Stimulated activated CD4-positive, alpha-beta T cell treated with anti-CD3 and anti-CD28 coated beads, TNF-alpha, amount 100 ng/mL, for 24 hours (primary cell): Measurements from ENCODE around the gene HDAC4.

ENCODE experiments used
- DNase-seq, 3 experiments: peaks; one replicate each; pipeline ENCODE4 v3.0.0-alpha.2; 2020; ENCODE audit warnings: low read depth in 3 of 3

The HDAC4 gene

DNA sequence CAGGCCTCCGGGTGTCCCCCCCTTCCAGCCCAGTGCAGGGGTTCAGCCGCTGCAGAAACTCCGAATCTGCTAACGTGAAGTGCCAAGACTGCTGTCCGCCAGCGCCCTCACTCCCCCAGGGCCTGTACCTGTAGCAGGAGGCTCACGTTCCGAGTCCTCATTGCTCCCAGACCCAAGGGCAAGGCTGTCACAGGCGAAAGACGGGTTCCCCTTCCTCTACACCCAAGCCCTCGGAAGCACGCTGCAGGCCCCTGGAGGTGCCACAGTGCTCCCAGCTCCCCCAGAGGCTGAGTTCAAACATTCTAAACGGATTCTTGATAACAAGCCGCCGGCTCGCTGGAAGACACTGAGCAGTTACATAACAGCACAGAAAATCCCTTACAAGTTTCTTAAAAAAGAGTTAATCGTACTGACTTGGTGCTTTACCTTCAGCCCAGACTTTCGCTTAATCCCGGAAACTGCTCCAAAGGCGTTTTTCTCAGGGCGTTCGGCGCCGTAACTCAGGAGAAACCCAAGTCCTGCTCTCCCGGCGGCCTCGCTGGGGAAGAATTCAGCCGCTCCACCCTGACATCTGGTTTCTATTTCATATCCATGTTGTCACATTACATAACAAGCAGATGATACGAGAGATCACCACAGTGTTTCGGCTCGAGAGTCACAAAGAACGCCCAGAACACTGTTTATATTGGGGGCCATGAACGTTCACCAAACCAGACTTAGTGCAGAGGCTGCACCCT, 92.0 kb downstream of the HDAC4 start:
- no peak for DNase-seq

DNA sequence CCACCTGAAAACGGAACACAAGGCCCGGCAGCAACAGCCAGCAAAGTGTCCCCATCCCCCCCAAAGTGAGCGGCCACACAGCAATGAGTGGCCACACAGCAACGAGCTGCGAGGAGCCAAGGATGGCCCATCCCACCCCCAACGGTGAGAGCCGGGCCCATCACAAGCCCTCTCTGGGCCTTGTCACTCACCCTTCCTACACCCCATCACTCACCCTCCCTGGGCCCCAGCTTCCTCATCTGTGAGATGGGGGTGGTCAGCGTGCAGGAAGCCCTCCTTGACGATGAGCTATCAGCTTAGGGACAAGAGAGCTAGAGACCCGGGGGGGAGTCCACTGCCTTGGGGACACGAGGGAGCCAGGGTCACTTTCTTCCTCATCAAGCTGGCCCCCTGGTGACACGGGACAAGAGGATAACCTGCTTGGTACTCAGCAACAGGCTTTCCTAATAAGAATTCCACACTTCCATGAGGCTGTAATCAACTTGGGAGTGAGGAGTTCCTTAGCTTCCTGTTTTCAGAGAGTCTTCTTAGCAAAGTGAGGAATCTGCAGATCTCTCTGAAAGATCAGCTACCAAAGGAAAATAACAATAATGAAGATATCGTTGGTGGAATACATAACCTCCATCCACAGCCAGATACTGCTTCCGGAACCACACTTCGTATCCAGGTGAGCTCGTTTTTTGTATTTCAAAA, 92.8 kb downstream of the HDAC4 start:
- DNase-seq, result no peak

DNA sequence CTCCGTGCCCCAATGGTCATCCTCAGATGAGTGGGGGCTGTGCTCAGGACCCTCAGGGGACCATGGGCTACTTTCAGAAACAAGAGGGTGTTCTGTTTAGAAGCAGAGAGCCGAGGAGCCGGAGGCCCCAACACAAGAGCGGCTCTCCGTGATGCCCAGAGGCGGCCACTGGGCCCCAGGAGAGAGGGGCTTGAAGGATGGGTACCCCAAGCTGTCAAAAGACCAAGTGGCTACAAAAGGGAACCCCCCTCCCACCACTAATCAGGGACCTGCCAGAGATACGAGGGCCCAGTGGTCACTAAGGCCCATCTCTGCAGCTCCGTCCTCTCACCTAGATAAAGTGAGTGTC, 93.6 kb downstream of the HDAC4 start:
- DNase-seq, result no peak

DNA sequence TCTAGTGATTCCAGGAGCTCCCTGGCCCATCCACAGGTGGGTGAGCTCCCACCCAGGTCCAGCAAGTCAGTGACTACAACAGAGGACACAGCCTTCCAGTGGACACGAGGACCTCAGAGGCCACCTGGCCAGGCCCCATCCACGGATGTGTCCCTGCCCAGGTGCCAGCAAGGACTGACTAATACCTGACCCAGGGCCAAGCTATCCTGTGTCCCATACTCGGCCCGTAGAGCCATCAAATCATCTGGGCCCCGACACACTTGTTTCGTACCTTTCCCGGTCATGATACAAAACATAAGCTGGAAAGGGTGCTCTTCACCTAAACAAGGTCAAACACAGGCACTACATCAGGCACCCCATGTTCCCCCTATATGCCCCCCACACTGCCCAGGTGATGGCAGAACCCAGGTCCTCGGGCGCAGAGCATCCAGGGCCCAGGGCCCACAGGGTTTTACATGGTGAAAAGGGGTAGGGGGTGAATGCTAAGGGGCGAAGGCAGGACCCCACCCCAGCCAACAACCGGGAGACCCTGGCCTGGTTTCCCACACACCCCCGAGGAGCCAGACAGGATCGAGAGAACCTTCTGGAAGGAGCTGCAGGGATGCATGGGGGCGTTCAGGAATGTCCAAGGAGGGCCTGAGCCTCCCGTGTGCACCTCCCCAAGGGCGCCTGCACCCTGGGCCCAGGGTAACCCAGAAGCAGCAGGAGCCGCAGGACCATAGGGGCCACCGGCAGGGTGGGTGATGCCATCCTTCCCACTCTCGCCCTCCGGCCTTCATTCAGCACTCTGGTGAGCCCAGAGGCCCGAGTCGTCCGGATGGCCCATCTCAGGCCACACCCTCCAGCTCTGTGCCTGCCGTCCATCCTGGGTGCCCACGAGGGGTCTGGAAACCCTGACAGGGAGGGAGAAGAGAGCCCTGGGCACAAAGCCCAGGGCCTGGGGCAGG, 94.3 kb downstream of the HDAC4 start:
- no peak for DNase-seq

DNA sequence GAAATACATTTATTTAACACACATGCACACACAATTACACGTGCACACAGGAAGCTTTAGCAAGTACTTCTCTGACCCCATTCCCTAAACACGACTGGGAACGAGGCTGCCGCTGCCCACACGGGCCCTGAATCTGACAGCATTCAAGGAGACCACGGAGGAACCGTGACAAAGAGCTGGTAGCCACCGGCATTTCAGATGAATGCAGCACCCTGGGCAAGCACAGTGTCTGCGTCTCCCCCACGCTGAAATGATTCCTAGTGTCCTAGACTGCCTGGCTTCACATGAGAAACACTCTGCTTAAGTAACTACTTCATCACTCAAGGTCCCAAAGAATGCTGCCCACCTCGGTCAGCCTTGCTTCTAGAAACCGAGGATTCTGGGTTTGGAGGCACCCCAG, 95.0 kb downstream of the HDAC4 start:
- no peak for DNase-seq

DNA sequence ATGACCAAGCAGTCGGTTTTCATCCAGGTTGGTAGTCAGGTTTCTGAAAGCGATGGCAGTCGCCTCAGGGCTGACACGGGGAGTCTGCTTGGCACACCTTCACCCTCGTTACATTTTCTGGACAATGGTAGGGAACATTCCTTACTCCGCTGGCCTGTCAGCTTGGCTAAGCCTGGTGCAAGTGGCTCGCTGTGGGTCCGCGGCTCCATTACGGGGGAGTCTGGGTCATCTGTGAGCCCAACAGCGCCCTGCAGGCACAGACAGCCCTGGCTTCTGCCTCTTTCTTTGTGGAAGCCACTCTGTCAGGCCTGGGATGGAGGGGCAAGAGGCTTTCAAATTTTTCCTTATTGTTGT, 95.6 kb downstream of the HDAC4 start:
- no peak for DNase-seq

DNA sequence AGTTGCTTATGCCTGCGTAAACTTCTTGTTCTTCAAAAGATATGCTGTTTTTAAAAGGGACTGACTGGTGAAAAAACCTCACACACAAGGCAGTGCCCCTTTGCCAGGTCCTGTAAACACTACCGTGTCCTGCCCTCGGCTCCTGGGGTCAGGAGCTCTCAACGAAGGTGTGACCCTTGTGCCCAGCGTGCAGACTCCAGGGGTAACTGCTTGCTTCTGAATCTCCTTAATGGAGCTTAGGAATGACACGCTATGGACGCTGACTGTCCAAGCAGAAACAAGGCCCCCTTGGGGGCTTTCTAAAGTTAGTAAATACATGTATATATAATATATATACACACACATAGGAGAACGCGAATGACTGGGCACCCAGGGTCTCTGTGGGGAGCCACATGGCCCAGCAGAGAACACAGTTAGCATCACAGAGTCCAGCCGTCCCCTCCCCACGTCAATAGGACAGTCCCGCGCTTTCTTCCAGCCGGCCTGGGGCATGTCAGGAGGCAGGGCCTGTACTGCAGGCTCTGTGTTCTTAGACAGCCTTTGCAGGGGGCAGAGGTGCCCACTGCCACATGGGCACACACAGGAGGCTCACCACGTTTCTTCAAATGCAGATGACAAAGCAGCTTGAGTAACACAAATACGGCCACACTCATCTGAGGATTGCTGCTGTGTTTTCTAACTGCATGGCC, 96.1 kb downstream of the HDAC4 start:
- DNase-seq, result no peak

DNA sequence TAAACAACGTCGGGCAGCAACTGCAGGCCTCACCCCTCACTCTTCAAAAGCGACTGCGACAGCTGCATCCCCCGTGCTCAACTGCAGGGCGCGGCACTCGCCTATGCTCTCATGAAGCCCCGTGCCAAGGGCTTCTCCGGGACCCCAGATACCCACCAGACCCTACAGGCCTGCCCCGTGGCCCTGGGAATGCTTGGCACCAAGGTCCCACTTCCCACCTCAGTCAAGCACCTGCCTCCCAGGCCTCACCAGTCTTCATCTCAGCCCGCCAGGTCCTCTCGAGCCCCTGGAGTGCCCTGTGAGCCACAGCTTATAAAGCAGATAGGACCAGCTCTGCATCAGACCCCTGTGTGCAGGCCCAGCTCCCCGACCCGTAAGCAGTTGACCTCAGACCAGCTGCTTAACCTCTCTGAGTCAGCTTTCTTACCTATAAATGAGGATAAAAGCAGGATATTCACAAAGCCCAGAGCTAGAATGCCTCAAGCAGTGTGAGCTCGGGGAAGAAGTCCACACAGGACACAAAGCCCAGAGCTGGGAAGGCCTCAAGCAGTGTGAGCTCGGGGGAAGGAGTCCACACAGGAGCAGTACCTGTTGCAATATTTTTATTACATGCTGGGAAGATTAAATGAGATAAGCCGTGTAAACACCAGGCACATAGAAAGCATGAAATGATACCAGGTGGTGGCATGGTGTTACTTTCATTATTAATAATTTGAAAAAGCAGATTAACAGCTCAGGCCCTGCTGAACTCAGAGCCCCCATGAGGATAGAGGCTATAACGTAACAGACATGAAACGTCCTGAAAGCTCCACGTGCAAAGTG, 96.9 kb downstream of the HDAC4 start:
- no peak for DNase-seq

DNA sequence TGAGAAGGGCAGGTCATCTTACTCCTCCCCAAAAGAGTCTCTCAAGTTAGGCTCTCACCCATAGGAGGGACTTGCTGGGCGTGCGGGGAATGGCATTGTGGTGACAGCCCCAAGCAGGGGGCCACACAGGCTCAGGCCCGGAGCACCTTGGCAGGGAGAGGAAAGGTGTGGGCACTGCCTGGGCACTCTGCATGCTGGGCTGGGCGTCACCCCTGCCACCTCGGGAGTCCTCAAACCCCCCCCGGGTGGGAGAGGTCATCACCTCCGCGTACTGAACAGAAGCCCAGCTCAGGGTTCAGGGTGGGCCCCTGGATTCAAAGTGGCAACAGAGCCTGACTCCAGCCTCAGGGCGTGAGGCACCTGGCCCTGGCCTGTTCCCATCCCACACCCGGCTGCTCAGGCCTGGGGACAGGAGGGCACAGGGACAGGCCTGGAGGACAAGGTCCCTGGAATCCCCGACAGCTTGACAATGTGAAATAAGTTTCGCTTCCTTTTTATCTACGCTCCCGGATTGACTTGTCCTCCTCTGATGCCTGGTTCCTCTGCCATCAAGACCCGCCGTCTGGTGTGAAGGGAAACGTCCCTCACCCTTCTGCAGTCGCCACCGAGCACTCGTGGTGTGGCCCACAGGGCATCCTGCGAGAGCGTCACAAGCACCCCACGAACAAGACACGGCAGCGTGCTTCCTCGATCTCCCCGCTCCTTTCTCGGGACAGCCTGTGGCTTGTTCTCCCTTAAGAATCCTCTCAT, 97.8 kb downstream of the HDAC4 start:
- DNase-seq, result no peak

DNA sequence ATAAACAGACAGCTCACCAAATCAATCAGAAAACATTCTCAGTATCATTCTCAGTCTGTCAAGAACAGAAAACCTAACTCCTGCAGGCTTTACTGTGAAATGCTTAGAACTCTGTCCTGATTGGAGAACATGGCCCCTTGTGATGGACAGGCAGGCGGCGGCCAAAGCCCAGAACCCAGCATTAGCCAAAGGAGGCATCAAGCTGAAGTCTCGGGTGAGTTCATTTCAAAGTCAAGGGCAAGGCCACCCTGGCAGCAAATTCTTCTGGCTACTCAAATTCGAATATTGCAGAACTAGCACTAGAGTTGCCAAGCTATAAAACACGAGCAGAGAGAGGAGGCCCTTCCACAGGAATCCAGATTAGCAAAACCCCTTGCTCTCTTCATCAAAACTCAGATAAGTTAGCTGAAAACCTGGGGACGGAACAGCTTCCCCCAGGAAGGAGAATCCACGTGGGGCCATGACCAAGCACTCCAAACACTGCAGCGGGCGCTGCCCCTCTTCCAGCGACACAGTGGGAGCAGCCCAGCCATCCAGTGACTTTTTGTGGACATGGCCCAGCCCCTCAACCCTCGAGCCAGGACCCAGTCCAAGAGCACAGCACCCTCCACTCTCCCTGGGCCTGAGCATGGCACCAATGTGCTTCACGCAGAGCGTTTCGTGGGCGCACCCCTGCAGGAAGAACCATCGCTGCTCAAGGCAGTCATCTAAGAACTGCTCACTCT, 98.6 kb downstream of the HDAC4 start:
- no peak for DNase-seq

DNA sequence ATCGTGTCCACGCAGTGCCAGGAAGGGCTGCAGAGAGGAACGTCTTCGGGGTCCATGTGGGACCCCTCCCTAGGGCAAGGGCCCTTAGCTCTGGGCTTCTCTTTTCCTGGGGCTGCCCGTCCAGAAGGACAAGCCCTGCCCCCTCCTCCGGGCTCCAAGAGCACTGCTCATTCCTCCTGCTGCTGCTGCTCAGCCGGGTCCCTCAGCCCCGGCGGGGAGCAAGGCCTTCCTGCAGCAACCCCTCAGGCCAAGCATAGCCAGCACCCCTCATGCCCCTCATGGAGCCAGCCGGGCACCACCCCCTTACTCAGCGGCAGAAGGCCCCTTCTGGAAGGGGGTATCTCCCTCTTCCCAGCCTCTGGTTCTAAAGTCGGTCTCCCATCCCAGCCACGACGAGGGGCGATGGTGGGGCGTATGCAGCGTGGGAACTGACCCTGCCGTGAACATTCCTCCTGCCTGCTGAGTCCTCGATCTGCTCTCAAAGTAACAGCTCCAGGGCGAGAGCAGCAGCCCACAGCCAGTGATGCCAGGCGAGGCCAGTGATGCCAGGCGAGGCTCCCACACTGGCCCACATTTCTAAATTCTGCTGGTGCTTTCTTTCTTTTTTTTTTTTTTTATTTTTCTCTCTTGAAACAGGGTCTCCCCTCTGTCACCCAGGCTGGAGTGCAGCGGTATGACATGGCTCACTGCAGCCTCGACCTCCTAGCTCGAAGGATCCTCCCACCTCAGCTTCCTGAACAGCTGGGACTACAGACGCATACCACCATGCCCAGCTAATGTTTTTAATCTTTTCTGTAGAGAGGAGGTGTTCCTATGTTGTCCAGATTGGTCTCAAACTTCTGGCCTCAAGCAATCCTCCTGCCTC, 99.7 kb downstream of the HDAC4 start:
- no peak for DNase-seq

DNA sequence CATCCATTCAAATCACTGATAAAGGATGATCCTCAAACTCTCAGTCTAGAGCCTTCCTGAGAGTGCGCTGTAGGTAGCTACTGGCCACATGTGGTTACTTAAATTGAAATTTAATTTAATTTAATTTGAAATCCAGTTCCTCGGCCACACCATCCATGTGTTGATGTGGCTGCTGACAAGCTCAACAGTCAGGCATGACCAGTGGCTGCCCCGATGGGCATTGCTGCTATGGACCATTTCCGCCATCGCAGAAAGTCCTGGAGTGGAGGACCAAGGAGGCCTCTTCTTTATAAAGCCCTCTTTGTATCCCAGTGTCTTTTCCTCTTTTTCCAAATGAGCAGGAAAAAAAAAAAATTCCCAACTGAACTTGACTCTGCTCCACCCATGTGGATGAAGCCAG, 100.6 kb downstream of the HDAC4 start:
- no peak for DNase-seq

DNA sequence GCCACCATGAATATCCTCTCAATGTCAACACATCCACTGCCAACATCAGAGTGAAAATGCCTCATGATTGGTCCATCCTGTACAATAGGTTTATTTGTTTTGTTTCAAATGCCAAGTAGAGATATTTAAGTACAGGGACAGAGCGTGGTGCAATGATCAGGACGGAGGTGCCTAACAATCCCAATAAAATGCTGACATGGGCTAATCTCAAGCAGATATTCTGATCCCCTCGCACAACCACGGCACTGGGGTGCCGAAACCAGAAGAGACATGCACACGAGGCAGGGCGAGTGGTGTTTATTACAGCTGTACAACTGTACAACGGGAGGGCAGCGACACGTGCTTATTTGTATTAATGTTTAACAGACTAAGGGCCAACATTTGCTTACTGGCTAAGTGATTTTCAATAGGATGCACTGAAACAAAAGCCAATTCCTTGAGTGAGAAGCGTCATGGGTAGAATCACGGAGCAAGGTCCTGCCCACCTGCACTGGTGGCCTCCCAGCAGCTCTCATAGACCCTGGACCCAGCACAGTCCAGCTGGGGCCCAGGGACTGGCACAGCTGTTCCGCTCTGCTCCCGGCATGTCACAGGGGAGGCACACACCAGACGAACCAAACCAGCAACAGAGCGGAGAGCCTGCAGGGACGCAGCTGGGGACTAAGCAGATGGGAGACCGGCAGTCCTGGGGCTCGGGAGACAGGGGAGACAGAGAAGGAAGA, 101.4 kb downstream of the HDAC4 start:
- DNase-seq, result no peak

DNA sequence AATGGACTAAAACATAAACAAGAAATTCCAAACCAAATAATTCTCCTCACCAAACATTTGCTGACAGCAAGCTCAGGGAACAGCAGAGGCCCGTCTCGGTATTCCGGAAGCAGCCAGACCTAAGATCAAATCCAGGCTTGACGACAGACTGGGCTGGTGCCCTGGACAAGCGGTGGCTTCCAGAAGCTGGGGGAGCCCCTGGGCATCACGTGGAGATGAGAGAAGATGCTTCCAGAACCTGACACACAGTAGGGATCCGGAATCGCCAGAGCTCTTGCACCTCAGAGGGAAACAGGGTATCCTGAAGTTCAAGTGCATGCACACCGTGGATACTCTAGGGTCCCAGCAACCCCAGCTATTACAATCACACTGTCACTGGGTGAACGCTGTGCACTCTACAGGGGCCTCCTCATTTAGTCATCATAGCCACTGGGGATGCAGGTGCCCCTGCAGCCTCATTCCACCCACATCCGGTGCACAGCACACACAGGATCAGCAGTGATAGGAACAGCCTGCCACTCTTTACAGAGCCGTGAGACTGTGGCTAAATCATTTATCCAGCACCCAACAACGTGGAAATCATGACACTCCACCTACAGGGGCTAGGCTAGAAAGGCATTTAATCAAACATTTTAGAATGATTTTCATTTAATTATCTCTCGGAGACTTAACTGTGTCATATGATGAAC, 102.6 kb downstream of the HDAC4 start:
- peak; percentile 38 to 66 (median 62) for DNase-seq

DNA sequence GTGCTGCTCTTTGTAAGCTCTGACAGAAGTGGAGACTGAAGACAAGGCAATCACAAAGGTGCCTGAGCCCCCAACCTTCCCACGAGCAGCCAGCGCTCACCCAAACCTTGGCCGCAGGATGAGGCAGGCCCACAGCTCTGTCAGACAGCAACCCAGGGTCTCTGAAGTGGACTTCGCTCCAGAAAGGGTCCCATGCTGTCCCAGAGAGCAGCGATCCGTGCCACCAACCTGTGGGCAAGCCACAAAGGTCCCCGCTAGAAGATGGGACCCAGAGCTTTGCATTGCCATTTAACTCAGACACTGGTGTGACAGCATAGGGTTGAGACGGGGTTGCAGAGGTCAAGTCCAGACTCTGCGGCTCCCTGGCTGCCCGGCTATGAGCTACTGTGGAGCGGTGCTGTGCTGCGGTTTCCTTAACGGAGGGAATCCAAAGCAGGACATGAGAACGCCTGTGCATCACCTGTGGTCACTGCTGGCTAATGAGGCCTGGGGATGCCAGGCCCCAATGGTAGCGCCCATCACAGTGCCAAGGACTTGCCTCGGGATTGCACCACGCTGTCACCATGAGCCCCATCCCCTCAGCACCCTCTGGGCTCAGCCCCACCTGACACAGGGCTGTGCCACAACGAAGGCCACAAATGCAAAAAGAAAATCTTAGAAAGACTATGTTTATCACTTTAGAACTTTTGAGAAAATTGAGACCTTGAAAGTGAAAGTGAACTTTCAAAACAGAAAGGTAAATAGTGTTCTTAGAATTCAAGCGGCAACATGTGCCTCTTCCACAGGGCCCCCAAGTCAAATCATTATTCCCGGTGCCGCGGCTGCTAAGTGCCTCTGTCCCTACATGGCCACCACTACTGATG, 103.4 kb downstream of the HDAC4 start:
- DNase-seq, result no peak
